NCI-H2196 (cell line): ENCODE data around the gene POLR2F.

Experiments used
- DNase-seq: peaks from one replicate; lab custom pipeline; 2025; ENCODE audit not compliant: unreplicated experiment; lab: John Stamatoyannopoulos, UW

Gene POLR2F

DNA sequence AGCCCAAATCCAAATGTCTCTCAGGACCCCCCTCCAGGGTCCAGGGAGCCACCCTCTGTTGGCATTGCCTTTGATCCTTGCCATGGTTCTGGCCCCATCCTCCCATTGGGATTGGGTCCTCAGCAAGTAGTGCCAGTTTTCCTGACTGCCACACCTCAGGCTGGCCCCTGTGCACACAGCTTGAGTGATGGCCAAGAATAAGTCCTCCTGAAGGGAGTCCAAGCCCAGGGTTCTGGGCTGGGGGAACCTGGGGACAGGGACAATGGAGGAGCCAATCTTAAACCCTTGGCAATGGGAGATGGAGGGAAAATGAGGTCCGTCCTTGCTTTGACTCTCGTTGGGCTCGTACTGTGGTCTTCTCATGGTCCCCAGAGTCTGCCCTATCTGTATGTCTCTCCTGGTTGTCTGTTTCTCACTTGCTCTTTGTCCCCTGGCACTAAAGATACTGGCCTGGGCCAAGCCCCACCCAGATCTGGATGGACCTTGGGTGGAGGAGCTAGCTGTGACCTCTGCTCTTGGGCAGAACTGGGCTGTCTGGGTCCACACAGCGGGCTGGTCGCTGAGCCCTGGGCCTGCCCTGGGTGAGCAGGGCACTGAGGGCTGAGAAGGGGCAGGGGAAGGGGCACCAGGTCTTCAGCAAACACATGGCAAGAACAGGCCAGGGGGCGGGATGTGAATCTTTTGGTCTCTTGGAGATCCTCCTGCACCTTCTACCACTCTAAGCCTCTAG lies 27.9 kb downstream of the POLR2F start:
- no peak for DNase-seq

DNA sequence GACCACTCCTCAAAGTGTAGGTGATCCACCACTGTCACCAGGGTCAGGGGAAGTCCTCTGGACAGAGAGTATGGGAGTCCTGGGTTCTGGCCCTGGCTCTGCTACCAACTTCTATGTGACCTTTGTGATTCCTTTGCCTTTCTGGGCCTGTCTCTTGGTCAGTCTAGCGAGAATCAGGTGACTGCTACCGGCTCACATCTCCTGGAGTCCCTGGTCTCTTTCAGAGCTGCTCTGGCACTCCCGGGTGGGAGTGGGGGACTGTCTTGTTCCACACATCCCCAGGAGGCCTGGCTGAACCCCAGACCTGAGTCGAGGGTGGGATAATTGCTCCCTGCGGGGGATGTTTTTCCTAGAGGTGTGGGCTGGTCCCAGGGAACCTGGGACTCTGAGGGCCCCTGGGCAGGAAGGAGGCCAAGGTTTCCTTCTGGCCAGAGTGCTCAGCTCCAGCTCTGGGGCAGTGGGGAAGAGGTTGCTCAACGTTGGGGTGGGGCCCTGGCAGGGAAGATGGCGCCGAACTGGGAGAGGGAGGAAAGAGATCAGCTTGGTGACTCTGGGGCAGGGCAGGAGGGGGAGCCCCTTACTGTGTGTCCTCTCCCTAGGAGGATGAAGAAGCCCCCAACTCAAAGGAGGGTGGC lies 28.8 kb downstream of the POLR2F start:
- no peak for DNase-seq

DNA sequence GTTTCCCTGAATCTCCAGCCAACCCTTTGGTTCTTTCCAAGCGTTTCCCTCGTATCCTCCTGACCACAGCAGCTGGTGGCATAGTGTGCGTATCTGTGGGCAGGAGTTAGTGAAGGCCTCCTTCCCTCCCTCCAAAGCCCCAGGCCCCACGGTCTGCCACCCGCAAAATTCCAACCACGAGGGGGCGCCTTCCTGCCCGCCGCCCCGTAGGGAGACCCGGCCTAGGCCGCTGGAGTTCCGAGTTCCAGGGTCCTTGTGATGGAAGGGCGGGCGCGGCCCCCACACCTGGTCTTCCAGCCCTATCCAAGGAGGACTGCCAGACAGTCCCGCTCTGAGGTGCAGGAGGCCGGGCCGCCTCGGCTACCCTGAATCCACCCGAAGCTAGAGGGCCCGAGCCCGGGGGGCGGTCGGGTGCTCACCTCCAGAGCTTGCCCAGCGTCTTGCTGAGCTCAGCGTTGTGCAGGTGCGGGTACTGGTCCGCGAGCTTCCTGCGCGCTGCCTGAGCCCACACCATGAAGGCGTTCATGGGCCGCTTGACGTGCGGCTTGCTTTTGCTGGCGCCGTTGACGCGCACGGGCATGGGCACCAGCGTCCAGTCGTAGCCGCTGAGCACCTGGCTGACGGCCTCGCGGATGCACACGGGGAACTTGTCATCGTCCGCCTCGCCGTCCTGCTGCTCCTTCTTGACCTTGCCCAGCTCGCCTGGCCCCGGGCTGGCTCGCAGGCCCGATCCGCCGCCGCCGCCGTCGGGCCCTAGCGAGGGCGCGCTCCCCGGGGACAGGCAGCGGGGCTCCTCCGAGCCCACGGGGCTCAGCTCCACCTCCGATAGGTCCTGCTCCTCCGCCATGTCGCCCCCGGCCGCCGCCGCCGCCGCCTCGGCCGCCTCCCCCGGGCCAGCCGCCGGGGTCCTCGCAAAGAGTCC lies 29.7 kb downstream of the POLR2F start:
- DNase-seq: no peak

DNA sequence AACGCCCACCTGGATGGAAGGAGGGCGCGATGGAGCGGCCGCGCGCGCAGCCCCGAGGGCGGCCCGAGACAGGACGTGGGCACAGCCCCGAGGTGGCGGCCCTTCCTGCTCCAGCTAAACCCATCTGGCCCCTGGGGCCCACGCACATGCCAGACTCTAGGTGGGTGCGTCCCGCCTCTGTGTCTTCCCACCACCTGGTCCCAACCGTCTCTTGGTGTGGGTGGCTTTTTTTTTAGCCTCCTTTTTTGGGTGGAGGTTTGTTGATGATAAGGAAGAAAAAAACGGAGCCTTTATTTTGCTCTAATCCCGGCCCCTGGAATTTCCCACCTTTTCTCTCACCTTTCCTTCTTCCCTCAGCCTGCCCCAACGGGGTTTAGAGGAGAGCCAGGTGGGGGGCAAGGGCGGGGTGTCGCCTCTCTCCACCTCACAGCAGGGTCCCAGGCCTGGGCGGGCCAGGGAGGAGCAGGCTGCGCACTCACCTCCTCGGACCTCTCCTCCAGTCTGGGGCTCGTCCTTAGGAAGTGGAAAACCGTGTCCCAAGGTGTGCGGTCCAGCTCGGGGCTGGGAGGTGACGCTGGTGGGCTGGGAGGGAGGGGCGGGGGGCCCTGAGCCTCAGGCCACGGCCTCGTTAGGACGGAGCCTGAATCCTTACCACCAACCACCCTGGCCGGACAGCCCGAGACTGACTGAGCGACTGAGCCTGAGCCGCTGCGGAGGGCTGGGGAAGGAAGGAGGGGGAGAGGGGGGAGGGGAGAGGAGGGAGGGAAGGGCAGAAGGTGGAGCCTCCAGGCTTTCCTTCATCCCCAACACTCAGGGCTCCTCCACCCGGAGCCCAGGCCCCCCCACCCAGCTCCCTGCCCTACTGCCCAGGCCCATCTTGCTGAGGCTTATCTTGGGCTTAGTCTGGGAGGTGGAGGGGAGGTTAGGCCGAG lies 30.6 kb downstream of the POLR2F start, which contains the start of gene SOX10:
TSS of gene SOX10 (minus strand) at position 696 of the 932 bp plus-strand sequence. CDS start 771 bp downstream, outside the sequence.
- no peak for DNase-seq

DNA sequence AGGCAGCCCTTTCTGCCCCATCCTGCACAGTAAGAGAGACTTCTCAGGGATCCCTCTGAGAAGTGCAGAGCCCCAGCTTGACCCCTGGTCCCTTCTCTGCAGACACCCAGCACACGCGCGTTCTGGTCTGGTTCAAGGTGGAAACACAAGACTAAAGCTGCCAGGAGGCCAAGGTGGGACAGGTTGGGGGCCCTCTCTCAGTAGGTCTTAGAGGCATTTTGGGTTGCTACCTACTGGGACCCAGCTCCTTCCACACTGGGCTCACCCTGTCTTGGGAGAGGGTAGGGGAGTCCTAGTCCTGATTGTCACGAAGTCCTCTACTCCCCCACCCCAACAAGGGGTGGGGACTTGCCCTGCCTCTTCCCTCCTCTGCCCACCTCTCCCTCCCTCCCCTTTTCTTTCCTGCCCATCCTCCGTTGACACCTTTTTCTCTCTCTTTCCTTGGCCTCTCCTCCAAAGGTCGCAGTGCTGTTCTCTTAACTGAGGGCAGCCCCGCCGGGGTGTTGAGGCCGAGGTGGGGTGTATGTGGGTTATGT lies 31.6 kb downstream of the POLR2F start:
- DNase-seq: no peak

DNA sequence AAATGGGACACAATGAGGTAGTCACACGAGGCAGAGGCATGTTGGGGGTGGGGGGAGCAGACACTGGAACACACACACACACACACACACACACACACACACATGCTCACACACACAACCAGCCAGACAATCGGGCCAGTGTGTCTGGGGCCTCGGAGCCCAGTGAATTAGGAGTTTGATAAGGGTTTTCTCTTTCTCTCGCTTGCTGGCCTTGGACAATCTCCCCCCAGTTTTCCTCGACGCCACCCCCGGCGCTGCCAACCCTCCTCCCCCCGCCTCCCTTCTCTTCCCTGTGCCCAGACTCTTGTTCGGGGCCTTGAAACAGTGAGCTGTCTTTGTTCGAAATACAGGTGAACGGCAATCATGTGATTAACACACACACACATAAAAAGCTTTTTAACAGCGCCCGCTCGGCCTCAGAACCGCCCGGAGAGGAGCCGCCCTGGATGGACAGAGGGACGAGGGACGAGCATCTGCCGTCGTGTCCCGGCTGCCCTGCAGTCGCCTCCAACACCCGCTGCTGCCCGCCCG lies 32.3 kb downstream of the POLR2F start:
- no peak for DNase-seq

DNA sequence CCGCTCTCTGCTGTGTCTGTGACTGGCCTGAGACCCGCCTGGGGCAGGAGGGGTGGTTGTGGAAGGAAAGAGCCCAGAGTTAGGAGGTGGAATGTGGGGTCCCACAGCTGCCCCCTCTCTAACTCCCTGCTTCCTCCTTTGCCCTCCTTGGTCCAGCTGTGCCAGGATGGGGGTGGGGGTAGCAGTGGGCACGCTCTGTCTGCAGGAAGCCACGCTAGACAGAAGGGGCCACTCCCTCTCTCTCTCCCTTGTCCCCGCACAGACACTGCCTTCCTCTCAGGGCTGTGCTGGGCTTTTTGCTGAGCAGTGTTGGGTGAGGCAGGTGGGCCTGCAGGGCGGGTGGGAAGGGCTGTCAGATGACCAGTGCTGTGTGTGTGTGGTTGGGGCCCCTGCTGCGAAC lies 32.9 kb downstream of the POLR2F start:
- no peak for DNase-seq

DNA sequence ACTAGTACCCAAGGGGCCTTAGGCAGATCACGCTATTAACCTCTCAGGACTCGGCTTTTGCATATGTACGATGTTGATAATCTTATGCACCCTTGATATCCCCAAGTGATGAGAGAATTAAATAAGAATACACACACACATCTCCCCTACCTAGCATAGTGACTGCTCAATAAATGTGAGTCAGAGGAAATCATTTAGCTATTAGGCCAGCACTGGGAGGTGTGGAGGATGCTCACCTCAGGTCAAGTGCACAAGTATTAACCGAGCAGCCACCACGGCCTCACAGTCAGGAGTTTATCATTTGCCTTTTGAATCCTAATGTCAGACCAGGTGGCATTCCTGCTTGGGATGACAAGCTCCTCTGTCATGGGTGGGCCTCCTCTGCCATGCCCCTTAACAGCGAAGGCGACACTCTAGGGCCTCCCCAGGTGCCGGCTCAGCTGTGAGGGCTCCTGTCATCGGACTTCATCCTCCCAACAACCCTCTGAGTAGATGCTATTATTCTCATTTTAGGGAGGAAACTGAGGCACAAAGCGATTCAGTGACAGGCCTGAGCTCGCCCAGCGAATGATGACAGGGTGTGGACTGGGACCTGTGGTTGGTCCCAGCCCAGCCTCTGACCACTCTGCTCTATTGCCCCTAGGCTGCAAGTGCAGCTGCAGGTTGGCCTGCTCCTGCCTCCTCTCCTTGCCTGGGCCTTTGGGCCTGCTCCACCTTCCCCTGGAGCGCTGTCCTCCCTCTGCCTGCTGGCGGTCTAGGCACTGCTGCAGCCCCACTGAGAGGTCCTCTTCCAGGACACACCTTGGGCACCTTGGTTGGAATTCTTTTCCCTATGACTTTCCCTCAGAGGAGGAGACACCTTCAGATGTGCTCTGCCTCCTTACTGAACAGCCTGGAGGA lies 35.9 kb downstream of the POLR2F start:
- DNase-seq: no peak

DNA sequence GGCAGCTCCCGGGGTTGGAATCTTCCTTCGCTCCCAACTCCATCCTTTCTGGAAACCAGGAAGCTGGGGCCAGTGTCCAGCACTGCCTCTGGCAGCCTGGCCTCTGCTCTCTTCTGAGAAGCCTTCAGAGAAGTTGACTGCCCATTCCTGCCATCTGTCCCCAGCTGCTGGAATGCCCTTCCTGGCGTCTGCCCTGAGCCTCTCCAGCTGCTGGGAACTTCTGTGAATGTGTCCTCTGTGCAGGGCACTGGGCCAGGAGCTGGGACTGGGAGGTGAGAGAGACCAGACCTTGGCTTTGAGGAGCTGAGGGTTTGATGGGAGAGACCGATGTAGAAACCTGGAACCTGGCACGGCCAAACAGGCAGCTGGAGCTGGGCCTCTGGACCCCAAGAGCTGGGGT lies 36.8 kb downstream of the POLR2F start:
- DNase-seq: no peak

DNA sequence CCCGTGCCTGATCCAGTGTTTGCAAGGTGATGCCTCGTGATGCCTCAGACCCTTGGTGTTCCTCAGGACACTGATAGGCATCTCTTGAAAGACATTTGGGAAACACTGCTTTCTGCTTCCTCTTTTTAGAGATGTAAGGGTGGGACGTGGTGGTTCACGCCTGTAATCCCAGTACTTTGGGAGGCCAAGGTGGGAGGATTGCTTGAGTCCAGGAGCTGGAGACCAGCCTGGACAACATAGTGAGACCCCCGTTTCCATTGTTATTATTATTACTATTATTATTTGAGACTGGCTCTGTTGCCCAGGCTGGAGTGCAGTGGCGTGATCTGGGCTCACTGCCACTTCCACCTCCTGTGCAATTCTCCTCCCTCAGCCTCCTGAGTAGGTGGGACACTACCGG lies 37.4 kb downstream of the POLR2F start:
- no peak for DNase-seq

DNA sequence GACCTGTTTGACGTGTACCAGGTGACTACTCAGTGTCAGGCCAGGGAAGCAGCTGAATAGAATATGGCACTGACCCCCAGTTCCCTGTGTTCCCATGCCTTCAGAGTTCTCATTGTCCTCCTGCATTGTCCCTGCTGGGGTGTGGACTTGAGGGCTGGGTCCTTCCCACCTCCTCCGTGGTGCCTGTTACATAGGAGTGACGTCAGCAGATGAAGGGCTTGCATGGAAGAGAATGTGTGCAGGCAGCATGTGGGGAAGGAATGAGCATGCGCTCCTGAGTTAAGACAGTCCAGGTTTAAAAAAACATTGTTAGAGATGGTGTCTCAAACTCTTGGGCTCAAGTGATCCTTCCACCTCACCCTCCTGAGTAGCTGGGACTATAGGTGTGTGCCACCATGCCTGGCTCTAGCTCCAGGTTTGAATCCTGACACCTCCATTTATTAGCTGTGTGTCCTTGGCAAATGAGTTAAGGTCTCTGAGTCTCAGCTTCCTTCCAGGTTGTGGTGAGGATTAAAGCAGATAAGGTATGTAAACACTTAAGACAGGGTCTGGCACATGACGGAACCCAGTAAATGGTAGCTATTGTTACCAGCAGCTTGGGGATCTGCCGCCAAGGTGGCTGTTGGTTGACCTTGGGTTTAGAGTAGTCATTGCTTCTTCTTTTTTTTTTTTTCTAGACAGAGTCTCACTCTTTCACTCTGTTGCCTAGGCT lies 38.4 kb downstream of the POLR2F start:
- DNase-seq: no peak

DNA sequence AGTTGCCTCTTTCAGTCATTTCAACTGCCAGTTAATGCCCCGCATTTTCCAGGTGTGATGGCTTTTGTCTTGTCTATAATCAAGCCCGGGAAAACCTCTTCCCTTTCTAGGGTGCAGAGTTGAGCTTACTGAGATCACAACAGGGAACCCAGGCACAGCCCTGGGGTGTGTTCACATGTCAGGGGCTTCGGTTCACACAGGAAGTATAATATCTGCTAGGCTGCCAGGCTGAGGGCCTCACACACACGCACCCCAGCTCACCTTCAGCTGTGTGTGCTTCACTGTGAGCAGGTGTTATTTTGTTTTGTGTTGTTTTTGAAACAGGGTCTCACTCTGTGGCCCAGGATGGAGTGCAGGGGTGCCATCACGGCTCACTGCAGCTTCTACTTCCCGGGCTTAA lies 40.5 kb downstream of the POLR2F start:
- no peak for DNase-seq

DNA sequence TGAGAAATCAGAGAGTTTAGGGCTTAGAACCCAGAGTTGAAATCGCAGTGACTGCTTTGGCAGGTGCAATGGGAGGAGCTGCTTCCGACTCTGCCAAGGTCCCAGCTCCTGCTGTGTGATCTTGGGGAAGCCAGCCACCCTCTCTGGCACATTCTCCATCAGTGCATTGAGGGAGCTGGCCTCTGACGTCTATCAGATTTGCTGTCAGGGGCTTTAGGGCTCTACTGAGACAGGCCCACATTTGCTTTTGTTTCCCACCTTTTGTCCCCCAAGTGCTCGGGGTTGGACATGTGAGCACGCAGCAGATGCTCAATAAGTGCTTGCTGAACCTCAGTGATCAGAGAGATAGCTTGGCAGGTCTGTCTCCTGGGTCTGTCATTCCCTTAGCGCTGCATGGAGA lies 41.5 kb downstream of the POLR2F start:
- no peak for DNase-seq

DNA sequence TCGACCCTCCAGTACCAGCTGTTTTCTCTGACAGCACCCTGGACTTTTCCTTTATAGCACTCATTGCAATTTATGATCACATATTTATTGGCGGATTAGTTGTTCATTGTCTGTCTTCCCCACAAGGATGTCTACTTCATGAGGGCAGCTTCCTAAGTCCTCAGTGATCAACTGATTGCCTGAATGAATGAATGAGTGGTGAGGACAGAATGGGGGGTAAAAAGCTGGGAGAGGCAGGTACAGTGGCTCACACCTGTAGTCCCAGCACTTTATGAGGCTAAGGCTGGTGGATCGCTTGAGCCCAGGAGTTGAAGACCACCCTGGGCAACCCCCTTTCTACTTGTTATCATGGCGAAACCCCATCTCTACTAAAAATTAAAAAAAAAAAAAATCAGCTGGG lies 42.0 kb downstream of the POLR2F start:
- no peak for DNase-seq

DNA sequence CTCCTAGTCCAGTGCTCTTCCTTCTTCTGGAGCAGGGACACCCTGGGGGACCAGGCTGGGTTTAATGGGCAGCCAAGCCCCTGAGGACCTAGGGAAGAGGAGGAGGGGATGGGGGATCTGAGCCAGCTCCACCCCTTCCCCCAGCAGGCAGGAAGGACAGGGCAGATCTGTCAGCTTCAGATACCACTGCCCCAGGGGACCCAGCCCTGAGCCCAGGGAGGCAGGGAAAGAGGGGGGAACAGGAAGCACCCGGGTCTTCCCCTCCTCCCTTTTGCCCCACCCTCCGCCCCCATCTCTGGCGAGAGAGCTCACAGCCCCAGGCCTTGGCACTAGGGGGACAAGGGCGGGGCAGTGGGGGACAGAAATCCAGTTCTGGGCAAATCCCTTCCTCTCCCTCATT lies 42.6 kb downstream of the POLR2F start:
- no peak for DNase-seq

DNA sequence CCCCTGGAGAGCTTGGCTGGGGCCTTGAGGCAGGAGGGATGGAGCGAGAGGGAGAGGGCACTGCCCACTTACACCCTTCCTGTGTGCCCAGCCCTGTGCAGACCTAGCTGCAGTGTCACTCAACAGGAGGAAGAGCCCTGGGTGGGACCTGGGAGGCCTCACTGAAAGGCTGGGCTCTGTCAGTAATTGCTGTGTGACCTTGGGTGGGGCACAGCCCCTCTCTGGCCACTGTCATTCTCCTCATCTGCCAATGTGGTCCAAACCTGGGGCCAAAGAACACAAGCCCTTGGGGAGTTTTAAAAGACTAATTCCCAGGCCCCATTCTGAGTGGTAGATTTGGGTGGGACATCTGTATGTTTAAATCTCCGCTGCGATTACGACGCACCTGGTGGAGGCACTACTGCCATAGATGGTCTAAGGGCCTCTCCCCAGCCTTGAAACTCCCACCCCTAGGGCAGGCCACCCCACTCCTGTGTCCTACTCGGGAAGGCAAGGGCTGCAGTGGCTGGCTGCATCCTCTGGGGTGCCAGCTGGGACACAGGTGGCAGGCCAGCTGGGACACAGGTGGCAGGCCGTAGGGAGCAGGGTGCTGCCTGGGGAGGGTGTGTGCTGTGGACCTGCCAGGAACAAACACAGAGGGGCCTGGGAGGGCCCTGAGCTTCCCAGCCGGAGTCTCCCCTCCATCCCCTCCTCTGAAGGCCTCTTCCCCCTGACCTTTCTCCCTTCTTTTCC lies 43.2 kb downstream of the POLR2F start:
- DNase-seq: no peak

DNA sequence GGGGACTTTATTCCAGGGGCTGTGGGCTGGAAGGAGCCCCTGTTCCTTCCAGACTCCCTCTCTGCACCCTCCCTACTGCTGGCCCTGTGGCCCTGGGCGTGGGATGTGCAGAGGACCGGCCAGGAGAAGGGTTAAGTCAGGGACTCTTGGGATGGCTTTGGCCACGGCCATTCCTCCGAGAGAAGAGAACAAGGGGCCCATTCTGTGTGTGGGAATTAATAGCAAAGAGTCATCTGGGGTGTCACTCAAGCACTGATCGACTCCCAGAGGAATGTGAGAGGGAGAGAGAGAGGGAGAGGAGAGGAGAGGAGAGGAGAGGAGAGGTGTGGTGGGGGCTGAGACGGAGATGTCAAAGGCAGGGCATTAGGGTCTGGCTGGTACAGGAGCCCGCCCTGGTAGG lies 45.0 kb downstream of the POLR2F start:
- DNase-seq: no peak

DNA sequence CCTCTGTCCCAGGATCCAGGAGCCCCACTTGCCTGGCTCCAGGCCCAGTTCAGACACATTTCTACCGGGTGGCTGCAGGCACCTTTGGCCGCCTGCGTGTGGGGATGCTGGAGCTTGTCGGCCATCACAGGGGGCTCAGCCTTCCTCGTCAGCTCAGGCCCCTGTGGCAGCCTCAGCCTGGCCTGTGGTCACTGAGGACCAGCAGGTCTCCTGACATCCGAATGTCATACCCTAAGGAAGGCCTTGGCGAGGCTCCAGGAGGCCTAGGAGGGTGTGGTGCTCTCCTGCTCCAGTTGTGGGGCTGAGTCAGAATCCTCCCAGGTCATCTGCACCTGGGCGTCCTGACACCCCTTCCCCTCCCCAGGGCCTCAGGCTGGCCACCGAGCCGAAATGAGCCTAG lies 45.7 kb downstream of the POLR2F start:
- no peak for DNase-seq
